Erythroblast (primary cell): ENCODE results near the gene PRAC1.

ENCODE experiments used
- DNase-seq, 2 experiments: peaks; one replicate each; lab custom pipeline; 2025; lab: John Stamatoyannopoulos, UW
- GATA1 ChIP-seq: IDR thresholded peaks from 2 replicates; pipeline ENCODE4 v1.6.1; 2011; ENCODE audit warnings: low read depth, mild to moderate bottlenecking, control low read depth, low read length, moderate library complexity
- POLR2A ChIP-seq: IDR thresholded peaks from 2 replicates; pipeline ENCODE4 v1.6.1; 2011; ENCODE audit warnings: mild to moderate bottlenecking, low read length

The PRAC1 gene

GRCh38 chr17:48678141-48678971 lies 44.0 kb downstream of the PRAC1 start:
- DNase-seq: peak; percentile 61 to 78
- TF ChIP-seq POLR2A: no peak
- no peak for TF ChIP-seq GATA1

- DNase-seq: no peak
- no peak for TF ChIP-seq POLR2A
- TF ChIP-seq GATA1: no peak
Observed at GRCh38 chr17:48676963-48677558, 45.3 kb downstream of the PRAC1 start.

GRCh38 chr17:48672340-48672739 lies 50.0 kb downstream of the PRAC1 start:
- TF ChIP-seq GATA1 (no peak), POLR2A (no peak)
- DNase-seq: no peak
